ENCODE data around the gene IGSF5.
"Not testable (repeated sequence)": the region's sequence is repeated elsewhere in the genome, so short reads cannot be mapped to it uniquely, and the experiment has no call there.

IGSF5 gene

GRCh38 chr21:39744883-39745282 lies at the start of gene IGSF5:
IGSF5 (plus strand) TSS chr21:39745183; CDS start chr21:39745510, 327 bp downstream.
- not testable (repeated sequence) for DNase-seq (ENCODE audit: low read depth)

DNA sequence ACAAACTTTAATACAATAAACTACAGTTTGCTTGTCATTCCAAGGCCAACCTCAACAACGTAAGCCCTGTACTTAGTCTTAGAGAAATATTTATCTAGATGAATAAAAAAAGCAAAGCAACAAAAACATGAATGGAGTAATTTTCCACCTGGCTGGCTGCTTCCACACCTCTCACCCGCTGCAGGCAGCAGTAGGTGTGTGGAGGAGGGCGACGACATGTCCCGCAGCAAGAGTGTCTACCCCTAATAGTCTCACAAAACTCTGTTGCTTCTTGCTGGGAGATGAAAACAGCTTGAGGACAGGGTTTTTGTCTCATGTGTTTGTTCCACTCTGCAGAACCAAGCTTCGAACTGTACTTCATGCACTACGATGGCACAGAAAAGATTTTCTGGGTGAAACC lies 48.8 kb upstream of the IGSF5 start:
- no peak for DNase-seq (ENCODE audit: low read depth)

DNA sequence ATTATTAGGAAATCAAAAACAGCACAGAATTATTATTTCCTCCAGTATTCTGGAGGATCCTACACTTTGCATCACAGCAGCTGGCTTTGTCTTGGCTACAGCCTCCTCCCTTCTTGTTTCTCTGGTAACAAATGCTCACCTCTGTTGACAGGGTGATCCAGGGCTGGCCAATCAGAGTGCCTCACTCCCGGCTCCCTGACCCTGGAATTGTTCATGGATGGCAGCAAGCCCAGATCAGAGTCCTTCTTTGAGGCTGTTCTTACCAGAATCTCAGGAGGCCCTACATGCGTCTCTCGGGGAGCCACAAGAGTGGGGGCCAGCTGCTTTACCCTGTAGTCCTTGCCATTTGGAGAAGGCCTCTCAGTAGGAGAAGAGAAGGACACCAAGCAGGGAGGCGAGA lies 48.4 kb upstream of the IGSF5 start:
- DNase-seq (ENCODE audit: low read depth): no peak

- DNase-seq (ENCODE audit: low read depth): no peak
These were observed 44.7 kb upstream of the IGSF5 start for GRCh38 chr21:39700318-39700717.

- DNase-seq (ENCODE audit: low read depth): no peak
These were observed 41.4 kb upstream of the IGSF5 start for GRCh38 chr21:39703578-39703977.

GRCh38 chr21:39705849-39706248 lies 39.1 kb upstream of the IGSF5 start:
- DNase-seq (ENCODE audit: low read depth): peak; percentile 18

DNA sequence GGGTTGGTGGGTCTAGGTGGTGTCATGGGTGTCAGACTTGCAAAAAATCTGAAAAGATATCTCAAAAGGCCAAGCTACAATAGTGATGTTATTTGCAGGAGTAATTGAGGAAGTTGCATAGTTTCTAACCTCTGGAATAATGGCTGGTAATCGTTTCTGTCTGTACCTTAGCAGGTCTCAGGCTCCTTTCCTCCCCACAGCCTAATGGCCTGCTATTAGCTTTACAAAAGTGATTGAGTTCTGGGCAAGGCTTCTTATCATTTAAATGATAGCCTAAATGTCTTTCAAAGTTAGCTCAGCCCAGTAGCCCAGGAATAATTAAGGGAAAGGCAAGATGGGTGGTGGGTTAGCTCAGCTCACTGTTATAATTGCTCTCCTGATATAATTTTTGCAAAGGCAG lies 37.7 kb upstream of the IGSF5 start:
- DNase-seq (ENCODE audit: low read depth): no peak

DNA sequence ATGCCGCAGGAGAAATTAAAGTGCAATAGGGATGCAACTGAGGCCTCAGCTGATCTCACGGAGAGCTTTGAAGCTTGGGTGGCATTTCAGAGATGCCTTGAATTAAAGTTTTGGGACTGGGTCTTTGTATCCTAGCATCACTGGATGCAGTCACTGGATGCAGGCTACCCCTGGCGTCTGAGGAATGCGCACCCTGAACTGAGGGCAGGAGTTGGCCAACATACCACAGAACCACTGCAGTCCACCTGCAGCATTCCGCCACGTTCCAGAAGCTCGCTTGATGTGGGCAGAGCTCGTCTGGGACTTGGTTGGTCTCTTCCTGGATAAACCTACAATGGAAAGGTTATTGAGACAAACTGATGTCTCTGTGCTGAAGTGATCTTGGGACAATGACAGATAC lies 34.1 kb upstream of the IGSF5 start:
- DNase-seq (ENCODE audit: low read depth): no peak

GRCh38 chr21:39712273-39712672 lies 32.7 kb upstream of the IGSF5 start:
- DNase-seq (ENCODE audit: low read depth): no peak

GRCh38 chr21:39712976-39713375 lies 32.0 kb upstream of the IGSF5 start:
- DNase-seq (ENCODE audit: low read depth): no peak

GRCh38 chr21:39713905-39714304 lies 31.1 kb upstream of the IGSF5 start:
- no peak for DNase-seq (ENCODE audit: low read depth)

- DNase-seq (ENCODE audit: low read depth): no peak
These were observed 30.7 kb upstream of the IGSF5 start for GRCh38 chr21:39714331-39714730.

DNA sequence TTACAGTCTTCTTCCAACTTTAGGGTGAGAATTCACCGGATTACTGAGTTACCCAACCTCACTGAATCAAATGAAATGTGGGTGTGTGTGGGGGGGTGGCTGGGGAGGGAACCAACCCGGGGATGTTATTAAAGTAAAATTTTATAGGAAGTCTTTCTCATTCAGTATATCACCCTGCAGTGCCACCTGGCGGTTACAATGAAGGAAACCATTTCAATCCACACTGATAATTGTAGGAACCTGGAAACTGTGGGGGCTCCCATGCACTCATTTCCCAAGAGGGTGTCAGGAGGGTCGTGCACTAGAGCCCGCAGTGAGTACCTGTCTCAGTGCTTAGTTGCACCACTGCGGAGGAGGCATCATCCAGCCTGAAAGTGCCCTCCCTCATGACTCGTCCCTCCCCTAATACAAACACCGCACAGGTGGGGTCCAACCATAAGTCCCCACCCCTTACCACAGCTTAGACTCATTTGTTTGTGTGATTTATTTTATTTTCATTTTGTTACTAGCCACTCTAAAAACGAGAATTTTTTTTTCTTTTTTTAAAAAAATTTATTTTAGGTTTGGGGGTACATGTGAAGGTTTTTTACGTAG lies 29.1 kb upstream of the IGSF5 start:
- DNase-seq (ENCODE audit: low read depth): peak; percentile 53

- peak; percentile 6 for DNase-seq (ENCODE audit: low read depth)
These were observed 24.7 kb upstream of the IGSF5 start for GRCh38 chr21:39720126-39720778.

DNA sequence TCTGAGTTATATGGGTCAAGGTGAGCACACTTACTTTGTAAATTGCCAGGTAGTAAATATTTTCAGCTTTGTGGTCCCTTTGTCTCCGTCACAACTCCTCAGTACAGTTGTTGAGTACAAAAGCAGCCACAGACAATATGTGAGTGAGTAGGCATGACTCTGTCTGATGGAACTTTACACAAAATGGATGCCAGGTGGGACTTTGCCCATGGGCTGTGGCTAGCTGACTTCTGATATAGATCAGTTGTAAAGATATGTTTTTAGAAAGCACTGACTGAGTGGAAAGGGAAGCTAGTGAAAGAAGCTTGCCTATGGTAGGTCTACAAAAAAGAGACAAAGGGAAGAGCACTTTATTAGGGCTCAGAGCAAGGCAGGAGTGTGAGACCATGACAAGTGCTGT lies 23.1 kb upstream of the IGSF5 start:
- DNase-seq (ENCODE audit: low read depth): no peak

- no peak for DNase-seq (ENCODE audit: low read depth)
These were observed 20.0 kb upstream of the IGSF5 start for GRCh38 chr21:39724944-39725343.

DNA sequence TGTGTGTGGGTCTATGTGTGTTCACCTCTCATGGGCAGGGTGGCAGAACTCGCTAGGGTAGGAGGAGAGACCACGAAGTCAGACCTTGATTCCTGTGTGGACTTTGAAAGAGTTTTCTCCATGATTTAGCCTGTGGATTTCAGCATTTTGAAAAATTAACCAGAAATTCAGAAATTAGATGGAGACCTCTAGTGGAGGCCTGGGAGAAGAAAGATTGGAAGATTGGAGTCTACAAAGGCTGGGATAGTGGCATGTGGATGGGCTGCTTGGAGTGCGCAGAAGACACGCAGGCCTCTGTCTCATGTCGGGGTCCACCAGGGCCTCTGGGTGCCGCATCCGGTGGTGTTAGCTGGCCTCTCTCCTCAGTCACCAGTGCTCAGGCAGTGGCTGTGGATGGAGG lies 18.9 kb upstream of the IGSF5 start:
- DNase-seq (ENCODE audit: low read depth): no peak

DNA sequence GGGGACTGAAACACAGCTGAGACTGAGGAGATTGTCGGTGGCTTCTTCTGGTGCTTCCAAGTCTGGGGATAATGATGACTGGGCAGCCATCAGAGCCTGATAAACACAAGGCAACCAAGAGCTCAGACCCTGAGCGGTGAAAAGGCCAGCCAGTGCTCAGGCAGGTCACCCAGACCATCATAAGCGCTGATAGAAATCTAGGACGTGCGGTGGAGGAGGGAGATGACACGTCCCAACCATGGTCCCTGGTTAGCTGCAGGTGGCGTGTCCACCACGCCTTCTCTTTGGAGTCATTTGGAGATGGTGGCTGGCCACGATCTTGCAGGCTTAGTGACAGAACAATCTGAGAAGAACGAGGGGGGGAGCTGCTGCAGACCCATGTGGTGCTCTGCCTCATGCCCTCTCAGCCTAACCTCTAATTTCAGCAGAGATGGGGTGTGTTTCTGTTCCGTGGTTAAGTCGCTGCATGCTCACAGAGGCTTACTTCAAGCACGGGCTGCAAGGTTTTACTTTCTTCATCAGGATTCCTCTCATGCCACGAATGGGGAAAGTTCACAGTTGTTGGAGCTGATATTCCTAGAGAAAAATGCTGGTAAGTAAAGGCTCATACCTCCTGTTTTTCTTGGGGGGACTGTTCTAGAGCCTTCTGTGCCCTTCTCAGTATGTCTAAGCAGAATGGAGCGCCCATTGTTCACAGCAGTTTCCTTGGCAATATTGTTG lies 17.4 kb upstream of the IGSF5 start:
- no peak for DNase-seq (ENCODE audit: low read depth)

- no peak for DNase-seq (ENCODE audit: low read depth)
These were observed 16.6 kb upstream of the IGSF5 start for GRCh38 chr21:39728341-39728740.

DNA sequence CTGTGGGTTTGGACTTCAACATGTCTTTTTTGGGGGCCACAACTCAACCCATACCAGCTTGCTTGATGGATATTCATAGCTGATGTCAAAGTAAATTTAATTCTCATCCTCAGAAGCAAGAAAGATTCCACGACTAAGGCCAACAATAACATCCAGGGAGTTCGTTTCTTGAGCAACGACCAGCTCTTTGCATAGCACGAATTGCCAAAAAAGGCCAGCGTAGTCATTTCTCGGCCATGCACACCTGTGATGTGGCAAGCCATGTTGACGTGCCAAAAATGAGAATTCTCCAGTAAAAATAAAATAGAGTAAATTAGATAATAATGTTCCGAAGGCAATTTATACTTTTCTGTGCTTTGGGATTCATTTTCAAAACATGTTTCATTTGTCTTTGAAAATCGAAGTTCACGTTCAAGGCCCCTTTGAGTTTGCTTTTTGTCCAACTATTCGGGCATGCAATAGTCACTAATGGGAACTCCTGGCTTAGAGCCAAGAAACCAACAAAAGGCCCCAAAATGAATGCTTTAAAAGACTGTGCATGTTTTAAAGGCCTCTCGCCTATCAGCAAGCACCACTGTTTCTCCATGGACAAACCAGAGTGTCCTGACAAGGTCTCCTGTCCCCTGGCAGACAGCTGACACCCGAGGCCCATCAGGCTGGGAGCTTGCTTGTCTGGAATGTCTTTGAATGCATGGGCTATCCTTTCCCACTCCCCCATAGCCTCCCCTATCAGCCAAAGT lies 14.4 kb upstream of the IGSF5 start:
- DNase-seq (ENCODE audit: low read depth): no peak

DNA sequence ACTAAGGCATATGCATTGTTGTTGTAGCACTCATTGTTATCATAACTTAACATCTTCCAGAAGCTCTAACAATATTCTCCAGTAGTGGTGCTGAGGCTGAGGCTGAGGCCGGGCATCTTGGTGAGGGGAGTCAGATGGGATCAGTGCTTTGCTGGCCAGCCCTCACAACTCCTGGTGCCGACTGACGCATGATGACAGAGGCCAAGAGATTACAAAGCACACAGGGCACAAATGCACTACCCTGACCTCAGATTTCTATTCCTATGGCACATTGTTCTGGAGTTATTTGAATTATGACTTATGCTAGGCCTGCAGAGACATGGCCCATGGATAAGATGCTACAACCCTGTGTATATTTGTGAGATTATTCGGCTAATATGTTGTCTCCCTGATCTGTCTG lies 8.3 kb upstream of the IGSF5 start:
- DNase-seq (ENCODE audit: low read depth): no peak

DNA sequence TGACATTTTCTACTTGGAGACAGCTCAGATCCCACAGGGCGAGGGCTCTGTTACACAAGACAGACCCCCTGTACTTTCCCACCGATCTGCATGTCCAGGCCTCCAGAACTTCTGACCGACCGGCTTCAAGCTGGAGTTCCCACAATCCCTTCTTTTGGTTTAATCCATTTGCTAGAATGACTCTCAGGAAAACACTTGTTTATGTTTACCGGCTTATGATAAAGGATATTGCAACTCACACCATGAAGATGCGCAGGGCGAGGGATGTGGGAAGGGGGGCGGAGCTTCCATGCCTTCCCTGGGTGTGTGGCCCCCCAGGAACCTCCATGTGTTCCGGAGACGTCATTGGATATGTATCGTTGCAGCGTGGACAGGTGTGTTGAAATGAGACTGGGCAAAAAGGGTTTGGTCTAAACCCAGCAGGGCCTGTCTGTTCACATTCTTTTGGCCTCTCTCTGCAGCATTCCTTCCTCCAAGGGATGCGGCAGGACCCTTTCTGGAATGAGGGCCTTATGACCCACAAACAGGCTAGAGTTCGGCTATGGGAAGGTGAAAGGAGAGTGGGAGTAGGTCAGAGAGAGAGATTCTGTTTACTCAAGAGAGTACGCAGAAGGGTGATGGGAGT lies 7.5 kb upstream of the IGSF5 start:
- DNase-seq (ENCODE audit: low read depth): no peak
